Mesenteric fat pad (tissue), 1 donor: ENCODE measurements around the gene P2RY2. TPM values are rescaled to one million over a fixed set of nuclear protein-coding genes. Genes with fewer than 3 reads are reported as not detected.
A peak's percentile ranks its signal among the peaks of the same experiment; 100 is the strongest.

ENCODE experiments used
- DNase-seq: peaks from one replicate; pipeline ENCODE4 v3.0.0-alpha.2; 2020; ENCODE audit warnings: low spot score
- total RNA-seq: library from RNA; stranded (reverse); fragmentation: NEBNext Ultra II Directional; extraction: Animal tissue kit (Norgen Biotek cat#: 25700); gene quantifications from one replicate; pipeline ENCODE4 v1.2.1, GENCODE V29; 2021
- donor health status: DM: yes; HTN: yes; CAD: no.

Gene P2RY2
- total RNA-seq, 1 donor from 2014 or later, result 1.4 TPM

DNA sequence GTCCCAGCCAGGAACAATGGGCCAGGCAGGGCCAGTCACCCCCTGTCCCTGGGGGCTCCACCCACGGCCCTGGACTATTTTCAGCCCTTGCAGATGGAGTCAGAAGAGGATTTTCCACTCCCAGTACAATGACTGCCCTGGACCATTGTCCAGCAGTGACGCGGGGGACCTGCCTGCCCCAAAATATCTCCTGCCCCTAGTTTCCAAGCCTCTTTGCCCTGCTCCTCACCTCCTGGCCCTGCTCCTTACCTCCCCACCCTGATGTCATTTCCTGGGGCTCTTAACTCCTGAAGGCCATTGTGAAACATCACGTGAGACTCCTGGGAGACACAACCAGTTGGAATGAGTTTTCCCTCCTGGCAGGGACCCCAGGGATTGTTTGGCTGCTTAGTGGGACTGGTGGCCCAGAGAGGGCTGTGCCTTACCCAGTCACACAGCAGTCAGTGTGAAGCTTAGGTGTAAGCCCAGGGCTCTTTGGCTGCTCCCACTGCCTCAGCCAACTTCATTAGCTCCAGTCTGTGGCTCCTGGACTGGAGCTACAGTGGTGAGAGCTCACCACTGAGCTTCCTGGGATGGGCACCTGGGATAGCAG lies 22.2 kb downstream of the P2RY2 start:
- DNase-seq, result no peak

DNA sequence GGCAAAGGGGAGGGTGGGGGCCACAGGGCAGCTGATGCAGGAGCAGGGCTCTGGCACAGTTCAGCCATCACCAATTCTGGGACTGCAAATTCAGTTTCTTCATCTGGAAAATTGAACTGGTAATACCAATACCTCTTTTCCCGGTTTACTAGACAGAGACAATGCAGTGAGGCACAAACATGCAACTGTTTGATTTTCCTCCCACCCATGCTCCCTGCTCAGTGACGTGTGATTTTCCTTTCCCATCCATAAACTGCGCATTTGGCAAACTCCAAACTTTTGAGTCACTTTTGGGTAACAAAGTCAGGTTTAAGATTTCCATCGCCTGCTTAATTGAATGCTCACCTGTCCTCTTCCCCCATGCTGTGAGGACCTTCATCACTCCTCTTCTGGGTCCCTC lies 23.2 kb downstream of the P2RY2 start:
- DNase-seq, result no peak

- DNase-seq, result no peak
Measured at GRCh38 chr11:73242251-73243092, 24.4 kb downstream of the P2RY2 start.

- DNase-seq, result no peak
Measured at GRCh38 chr11:73243093-73243485, 25.0 kb downstream of the P2RY2 start.

- no peak for DNase-seq
Measured at GRCh38 chr11:73244589-73245240, 26.6 kb downstream of the P2RY2 start.

- no peak for DNase-seq
Measured at GRCh38 chr11:73245461-73245860, 27.4 kb downstream of the P2RY2 start.

DNA sequence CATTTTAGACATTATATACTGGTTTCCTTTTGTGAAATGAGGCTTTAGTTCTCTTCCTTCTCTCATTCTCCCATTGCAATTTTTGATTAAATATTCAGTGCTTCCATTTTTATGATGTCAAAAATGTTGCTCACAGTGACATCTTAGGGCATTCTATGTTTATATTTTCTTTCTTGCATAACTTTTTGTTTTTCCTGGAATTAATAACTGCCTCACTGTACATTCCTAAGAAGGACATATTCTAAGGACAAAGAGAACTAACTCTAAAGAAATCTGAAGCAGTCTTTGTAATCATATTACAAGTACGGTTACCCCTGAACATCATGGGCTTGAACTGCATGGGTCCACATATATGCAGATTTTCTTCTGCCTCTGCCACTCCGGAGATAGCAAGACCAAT lies 28.2 kb downstream of the P2RY2 start:
- DNase-seq, result no peak

GRCh38 chr11:73248526-73249185 lies 30.6 kb downstream of the P2RY2 start:
- DNase-seq, result no peak

GRCh38 chr11:73249304-73249703 lies 31.2 kb downstream of the P2RY2 start:
- no peak for DNase-seq

GRCh38 chr11:73249853-73250783 lies 32.0 kb downstream of the P2RY2 start:
- no peak for DNase-seq

GRCh38 chr11:73252577-73253191 lies 34.6 kb downstream of the P2RY2 start:
- no peak for DNase-seq

GRCh38 chr11:73257342-73258103 lies 39.4 kb downstream of the P2RY2 start:
- DNase-seq, result peak; percentile 89

DNA sequence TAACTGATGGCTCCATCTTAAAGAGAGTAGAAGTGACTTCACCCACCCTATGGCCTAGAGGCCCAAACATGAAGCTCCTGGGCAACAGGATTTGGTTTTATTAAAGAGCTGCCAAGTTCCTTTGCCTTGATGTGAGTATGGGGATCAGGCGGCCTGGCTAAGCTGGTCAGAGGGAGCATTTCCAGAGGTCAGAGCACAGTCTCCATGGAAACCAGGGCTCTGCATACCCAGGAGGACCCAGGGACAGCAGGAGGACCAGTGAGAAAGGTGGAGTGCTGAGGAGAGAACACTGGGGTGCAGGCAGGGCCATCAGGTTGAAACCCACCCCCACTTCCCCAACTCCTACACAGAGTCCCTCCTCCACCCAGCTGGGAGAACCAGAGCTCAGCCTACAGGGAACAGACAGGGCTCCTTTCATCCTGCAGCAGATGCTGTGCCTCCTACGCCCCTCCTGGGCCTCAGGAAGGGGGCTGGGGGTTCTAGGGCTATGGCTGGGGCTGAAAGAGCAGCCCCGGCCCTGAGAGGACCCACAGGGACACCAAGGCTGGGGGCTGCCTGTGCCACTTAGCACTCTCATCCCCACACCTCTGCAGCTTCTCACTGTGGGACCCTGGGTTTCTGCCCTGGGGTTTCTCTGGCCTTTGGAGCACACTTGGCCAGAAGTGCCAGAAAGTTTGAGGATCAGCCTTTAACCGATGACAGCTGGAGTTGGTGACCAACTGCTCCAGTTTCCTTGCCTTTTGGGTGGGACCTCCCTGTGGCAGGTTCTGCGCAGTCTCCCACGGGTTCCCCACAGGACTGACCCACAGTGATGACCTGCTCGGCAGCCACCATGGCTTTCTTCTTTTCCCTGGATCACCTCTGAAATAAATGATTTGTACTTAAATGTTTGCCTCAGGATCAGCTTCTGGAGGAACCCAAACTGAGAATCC lies 40.3 kb downstream of the P2RY2 start:
- DNase-seq, result no peak

DNA sequence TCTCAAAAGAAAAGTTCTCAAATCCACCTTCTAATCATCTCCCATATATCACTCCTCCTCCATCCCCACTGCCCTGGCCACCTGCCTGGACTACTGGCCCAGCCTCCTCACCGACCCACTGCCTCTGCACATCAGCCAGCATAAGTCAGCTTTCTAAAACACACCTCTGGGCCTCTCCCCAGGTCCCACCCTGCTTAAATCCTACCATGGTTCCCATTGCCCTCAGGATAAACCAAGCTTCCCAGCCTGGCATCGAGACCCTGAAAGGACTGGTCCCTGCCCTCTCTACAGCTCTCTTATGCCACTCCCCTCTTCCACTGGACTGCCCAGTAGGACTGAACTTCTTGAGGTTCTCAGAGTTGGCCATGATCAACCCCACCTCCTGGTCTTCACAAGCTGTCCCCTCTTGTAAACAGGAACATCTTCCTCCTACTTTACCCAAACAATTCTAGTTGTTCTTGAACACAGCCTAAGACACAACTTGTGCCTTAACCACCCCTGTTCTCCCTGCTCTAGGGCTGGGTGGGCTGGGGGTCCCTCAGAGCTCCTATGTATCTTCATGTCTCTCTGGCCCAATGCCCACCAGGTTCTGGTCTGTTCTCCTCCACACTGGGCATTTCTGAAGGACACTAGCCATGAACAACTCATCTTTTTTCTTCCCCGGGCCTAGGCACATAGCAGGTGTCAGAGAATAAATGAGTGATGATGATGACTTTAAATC lies 41.5 kb downstream of the P2RY2 start:
- peak; percentile 45 for DNase-seq

DNA sequence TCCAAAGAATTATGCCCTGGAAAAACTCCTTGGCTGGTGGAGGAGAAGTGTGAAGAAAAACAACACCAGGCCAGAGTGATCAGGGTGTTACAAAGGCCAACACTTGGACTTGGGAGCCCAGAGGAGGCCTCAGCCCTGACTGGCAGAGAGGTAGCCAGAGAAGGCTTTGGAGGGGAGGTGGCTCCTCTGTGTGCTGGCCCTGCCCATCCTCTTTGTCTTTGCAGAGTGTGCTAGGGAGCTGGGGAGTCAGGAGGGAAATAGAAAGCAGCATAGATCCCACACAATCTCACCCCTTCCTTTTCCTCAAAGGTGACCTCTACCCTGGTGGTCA lies 42.0 kb downstream of the P2RY2 start:
- DNase-seq, result no peak

- DNase-seq, result no peak
Measured at GRCh38 chr11:73262851-73263495, 44.9 kb downstream of the P2RY2 start.

GRCh38 chr11:73263640-73264039 lies 45.6 kb downstream of the P2RY2 start:
- DNase-seq, result no peak
